Heart right ventricle (tissue), 16 donors: ENCODE data around the gene STARD10. TPM values are rescaled to one million over a fixed set of nuclear protein-coding genes. Genes with fewer than 3 reads are reported as not detected.

Experiments
- ATAC-seq, 8 donors: fragments of 200-7000 bp; cut with Tn5 transposase; one replicate each; pipeline ENCODE4 v1.9.1; 2020; ENCODE audit warnings: mild to moderate bottlenecking in 8 of 8, moderate library complexity in 8 of 8, moderate number of reproducible peaks in 1 of 8
- DNase-seq, 2 donors: peaks; one replicate each; pipeline ENCODE4 v3.0.0-alpha.2; 2020
- H3K27ac ChIP-seq, 10 donors: fragments of 200-600 bp; sonication (generic) in 2 of 10; one replicate each; pipeline versions ENCODE4 v1.5.0 to v1.8.0; 2020 to 2022; ENCODE audit warnings: mild to moderate bottlenecking in 3 of 10
- H3K27me3 ChIP-seq, 7 donors: fragments of 200-600 bp; one replicate each; pipeline ENCODE4 v1.8.0; 2021 to 2022; ENCODE audit warnings: mild to moderate bottlenecking in 2 of 7
- H3K36me3 ChIP-seq, 9 donors: fragments of 200-600 bp; sonication (generic) in 1 of 9; one replicate each; pipeline versions ENCODE4 v1.5.0 to v1.8.0; 2020 to 2022; ENCODE audit warnings: mild to moderate bottlenecking in 2 of 9
- H3K4me1 ChIP-seq, 9 donors: fragments of 200-600 bp; sonication (generic) in 1 of 9; one replicate each; pipeline versions ENCODE4 v1.5.0 to v1.8.0; 2020 to 2022; ENCODE audit warnings: mild to moderate bottlenecking in 4 of 9
- H3K4me3 ChIP-seq, 10 donors: fragments of 200-600 bp; sonication (generic) in 2 of 10; one replicate each; pipeline versions ENCODE4 v1.5.0 to v1.8.0; 2020 to 2022; ENCODE audit warnings: mild to moderate bottlenecking in 7 of 10, moderate library complexity in 2 of 10
- H3K9me3 ChIP-seq, 11 donors: fragments of 200-600 bp in 10 of 11; sonication (generic) in 2 of 11; one replicate each; pipeline versions ENCODE4 v1.5.0 to v1.8.0; 2013 to 2022; ENCODE audit warnings: mild to moderate bottlenecking in 2 of 11, control low read depth in 1 of 11, moderate library complexity in 1 of 11
- WGBS, 2 donors: extraction: QIAGEN DNeasy Blood & Tissue Kit; methylation state at CpG; one replicate each; pipeline ENCODE4 v1.1.7; 2013; ENCODE audit warnings: inconsistent platforms in 1 of 2; 5-methylcytosine and 5-hydroxymethylcytosine counted together
- intact Hi-C, 10 donors: fragments of 100-400 bp; cut with DNase I; formaldehyde crosslinking; loops; one replicate each; pipeline versions ENCODE4 v1.11.1 to v1.14.2; 2022
- polyA plus RNA-seq, 2 donors: library from polyadenylated mRNA; stranded (reverse); fragments of 200-250 nt; gene quantifications; one replicate each; pipeline ENCODE4 v1.2.3, GENCODE V29; 2013
- total RNA-seq, 10 donors: library from RNA; stranded (reverse); fragmentation: NEBNext Ultra II Directional in 3 of 10; extraction: Animal tissue kit (Norgen Biotek cat#: 25700) in 3 of 10; gene quantifications; one replicate each; pipeline versions ENCODE4 v1.2.1 to v1.2.4, GENCODE V29; 2021 to 2023
- TF ChIP-seq, protein P1 (sequence below), 9 donors: fragments of 200-600 bp; sonication (generic) in 2 of 9; IDR thresholded peaks; one replicate each; pipeline versions ENCODE4 v1.5.0 to v1.8.0; 2021 to 2022; ENCODE audit warnings: antibody characterized with exemption in 9 of 9, mild to moderate bottlenecking in 5 of 9, moderate library complexity in 1 of 9
- donor health status: Arrhythmogenic right ventricular cardiomyopathy.
- donor health status: ischemic (EF 13 %, LVEDD 7.1; RV severe dilation, severe dysfunction).
- donor health status: healthy with polysubstance abuse.
- donor health status: DM: no; HTN: yes; CAD: no.
- donor health status: DM: no; HTN: no; CAD: no.
- donor health status: ischemic (EF 25% LVEDD 6.9; RV normal size, moderate dysfunction).
- donor health status: ischemic (EF 25% LVEDD 5.7; RV mildly dilated, moderate dysfunction).
- donor health status: healthy.
- donor health status: DM: yes; HTN: yes; CAD: no.
- donor health status: Ischemic cardiomyopathy.
- donor health status: ischemic (EF 35%, LVEDD 5.7; RV mildly dilated, moderate dysfunction).
- donor health status: nonischemic (EF 11% LVEDD 7.7; RV severe dilation, severe dysfunction).
- donor health status: DM: yes; HTN: yes; CAD: no.
- donor health status: PGD.
- donor health status: ischemic (EF 29% LVEDD 5.4; RV normal size, mild dysfunction).
- donor health status: nonischemic (EF 23%, LVEDD 6.1; RV moderate dilation, normal function).

STARD10 gene
- total and polyA plus RNA-seq, 12 donors: 36.1 to 291 (median 51.3) TPM

DNA sequence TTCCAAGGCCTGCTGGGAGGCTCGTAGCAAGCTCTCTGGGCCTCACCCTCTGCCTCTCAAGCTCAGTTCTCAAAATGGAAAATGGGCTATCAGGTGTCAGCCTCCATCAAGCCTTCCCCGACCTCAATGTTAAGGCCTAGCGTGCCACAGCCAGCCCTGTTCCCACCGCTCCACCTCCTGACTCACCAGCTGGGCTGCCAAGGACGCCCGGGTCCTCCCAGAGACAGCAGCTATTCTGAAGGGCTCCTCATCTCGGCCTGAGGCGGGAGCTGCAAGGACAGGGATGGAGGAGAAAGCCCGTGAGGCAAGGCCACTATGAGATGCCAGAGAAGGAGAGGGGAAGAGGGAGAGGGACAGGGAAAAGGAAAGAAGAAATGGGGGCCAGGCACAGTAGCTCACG lies 61.5 kb downstream of the STARD10 start:
- H3K4me1 ChIP-seq: peaks cover 0 to 67% (median 16%) of the 10 kb centered on the region in 9 donors
- 91 to 95% methylated on average over 10 of the region's 10 CpGs for WGBS, 2 donors
- H3K36me3 ChIP-seq: peaks cover 0 to 32% (median 0%) of the 10 kb centered on the region in 9 donors
- intact Hi-C loops: no loop called here
- no peak for DNase-seq
- H3K9me3 ChIP-seq: no peaks in the 10 kb centered on the region
- ATAC-seq: no peak
- H3K4me3 ChIP-seq: no peak overlapping the region
- H3K27ac ChIP-seq: no peak overlapping the region
- TF ChIP-seq, protein P1, sequence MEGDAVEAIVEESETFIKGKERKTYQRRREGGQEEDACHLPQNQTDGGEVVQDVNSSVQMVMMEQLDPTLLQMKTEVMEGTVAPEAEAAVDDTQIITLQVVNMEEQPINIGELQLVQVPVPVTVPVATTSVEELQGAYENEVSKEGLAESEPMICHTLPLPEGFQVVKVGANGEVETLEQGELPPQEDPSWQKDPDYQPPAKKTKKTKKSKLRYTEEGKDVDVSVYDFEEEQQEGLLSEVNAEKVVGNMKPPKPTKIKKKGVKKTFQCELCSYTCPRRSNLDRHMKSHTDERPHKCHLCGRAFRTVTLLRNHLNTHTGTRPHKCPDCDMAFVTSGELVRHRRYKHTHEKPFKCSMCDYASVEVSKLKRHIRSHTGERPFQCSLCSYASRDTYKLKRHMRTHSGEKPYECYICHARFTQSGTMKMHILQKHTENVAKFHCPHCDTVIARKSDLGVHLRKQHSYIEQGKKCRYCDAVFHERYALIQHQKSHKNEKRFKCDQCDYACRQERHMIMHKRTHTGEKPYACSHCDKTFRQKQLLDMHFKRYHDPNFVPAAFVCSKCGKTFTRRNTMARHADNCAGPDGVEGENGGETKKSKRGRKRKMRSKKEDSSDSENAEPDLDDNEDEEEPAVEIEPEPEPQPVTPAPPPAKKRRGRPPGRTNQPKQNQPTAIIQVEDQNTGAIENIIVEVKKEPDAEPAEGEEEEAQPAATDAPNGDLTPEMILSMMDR (IDR thresholded peaks at IDR 0.05): no peak
- no peaks in the 10 kb centered on the region for H3K27me3 ChIP-seq

DNA sequence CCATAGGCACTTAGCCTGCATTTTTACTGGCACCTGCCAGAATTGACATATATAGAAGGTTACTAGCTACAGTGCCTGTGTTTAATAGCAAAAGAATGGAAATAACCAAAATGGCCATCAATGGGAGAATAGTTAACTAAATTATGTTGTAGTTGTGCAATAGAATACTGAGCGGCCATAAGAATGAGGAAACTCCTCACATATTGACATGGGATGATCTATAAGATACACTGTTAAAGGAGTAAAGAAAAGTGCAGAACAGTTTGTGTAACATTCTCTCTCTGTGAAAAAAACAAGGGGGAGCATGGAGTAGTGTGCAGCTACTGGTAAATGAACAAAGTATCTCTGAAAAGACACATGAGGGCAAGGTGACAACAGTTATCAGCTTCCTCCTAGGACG lies 63.1 kb downstream of the STARD10 start:
- WGBS, 2 donors: 81 to 90% methylated on average over 2 of the region's 2 CpGs
- Histone ChIP-seq H3K9me3 (no peaks in the 10 kb centered on the region), H3K27ac (no peak overlapping the region), H3K4me1 (peaks cover 0 to 52% (median 4%) of the 10 kb centered on the region in 9 donors), H3K4me3 (no peak overlapping the region), H3K36me3 (peaks cover 0 to 43% (median 0%) of the 10 kb centered on the region in 9 donors), H3K27me3 (no peaks in the 10 kb centered on the region)
- DNase-seq: no peak
- no peak for ATAC-seq
- intact Hi-C loops: no loop called here
- TF ChIP-seq, protein P1 (IDR thresholded peaks at IDR 0.05): no peak

DNA sequence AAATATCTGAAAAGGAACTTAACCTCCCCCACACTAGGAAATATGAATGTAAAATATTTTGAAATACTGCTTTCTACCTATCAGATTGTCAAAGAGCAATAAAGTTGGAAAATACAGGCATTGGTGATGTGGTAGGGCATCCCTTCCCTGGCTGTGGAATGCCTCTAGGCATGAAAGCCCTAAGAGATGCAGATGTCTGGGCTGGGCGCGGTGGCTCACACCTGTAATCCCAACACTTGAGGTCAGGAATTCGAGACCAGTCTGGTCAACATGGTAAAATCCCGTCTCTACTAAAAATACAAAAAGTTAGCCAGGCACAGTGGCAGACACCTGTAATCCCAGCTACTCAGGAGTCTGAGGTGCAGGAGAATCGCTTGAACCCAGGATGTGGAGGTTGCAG lies 63.6 kb downstream of the STARD10 start:
- intact Hi-C loops: no loop called here

DNA sequence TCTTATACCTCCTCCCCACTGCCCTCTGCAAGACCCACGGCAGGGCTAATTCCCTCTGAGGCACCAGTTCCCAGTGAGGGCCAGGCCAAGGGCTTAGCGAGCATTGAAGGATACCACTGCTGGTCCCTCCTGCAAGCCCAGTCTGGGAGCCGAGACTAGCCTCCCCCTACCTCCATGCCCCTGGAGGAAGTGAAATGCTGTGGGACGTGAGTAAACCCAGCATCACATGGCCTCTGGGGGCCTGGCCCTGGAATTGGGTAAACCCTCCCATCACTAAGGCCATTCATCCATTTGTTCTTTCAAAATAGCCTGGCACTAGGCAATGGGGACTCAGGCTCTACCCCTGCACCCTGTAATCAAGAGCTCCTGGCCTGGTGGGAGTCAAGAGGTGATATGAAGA lies 66.3 kb downstream of the STARD10 start:
- H3K4me1 ChIP-seq: peaks cover 5 to 56% (median 17%) of the 10 kb centered on the region in 9 donors
- H3K27ac ChIP-seq: no peak overlapping the region
- TF ChIP-seq, protein P1 (IDR thresholded peaks at IDR 0.05): no peak
- DNase-seq (no peak), ATAC-seq (no peak)
- no peaks in the 10 kb centered on the region for H3K27me3 ChIP-seq
- no peaks in the 10 kb centered on the region for H3K9me3 ChIP-seq
- H3K36me3 ChIP-seq: peaks cover 0 to 55% (median 0%) of the 10 kb centered on the region in 9 donors
- no peak overlapping the region for H3K4me3 ChIP-seq
- WGBS, 2 donors: 65 to 68% methylated on average over 4 of the region's 4 CpGs
- intact Hi-C loops: loop anchor here in 7 of 10 donors (2.0 to 10.0 kb wide), 6 partner anchors 57 to 557 kb away; partner anchors contain the start of genes ATG16L2 (in 2 of the 7) and STARD10 (in 2 of the 7)

More for the DNA sequence above, 63.6 kb downstream of the STARD10 start:
- Histone ChIP-seq H3K36me3 (peaks cover 0 to 48% (median 0%) of the 10 kb centered on the region in 9 donors), H3K27ac (no peak overlapping the region), H3K27me3 (no peaks in the 10 kb centered on the region), H3K4me1 (peaks cover 0 to 52% (median 5%) of the 10 kb centered on the region in 9 donors), H3K4me3 (no peak overlapping the region), H3K9me3 (no peaks in the 10 kb centered on the region)
- TF ChIP-seq, protein P1 (IDR thresholded peaks at IDR 0.05): no peak
- DNase-seq (no peak), ATAC-seq (no peak)
- 93% methylated on average over 5 of the region's 5 CpGs for WGBS, 2 donors
